GM12873 (cell line): ENCODE data around the gene MED6.

Experiments
- CTCF ChIP-seq: IDR thresholded peaks from 2 replicates; pipeline ENCODE4 v1.5.1; 2012; ENCODE audit warnings: low read depth, mild to moderate bottlenecking, moderate library complexity, low read length, control low read depth; ENCODE audit not compliant: insufficient read depth; ENCODE audit errors: missing control alignments

MED6 gene

GRCh38 chr14:70619708-70620107 is 19.3 kb upstream of the MED6 start:
- TF ChIP-seq CTCF: no peak

DNA sequence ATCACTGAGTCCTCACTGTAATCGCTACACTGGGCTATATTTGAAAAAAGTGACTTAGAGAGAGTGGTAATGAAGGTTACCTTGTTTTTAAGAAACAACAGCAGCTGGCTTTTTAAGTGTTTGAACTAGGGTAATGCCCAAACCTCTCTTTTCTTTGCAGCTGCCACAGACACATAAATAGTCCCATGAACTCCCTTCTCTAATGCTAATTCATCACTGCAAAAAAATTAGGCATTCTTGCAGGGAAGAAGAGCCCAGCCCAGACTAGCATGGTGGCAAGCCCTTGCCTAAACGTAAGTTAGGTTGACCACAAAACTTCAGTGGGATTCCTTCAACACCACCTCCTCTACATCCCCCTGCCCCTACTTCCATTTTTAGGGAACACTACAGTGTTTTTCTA is 17.9 kb upstream of the MED6 start:
- no peak for TF ChIP-seq CTCF

- TF ChIP-seq CTCF: no peak
Measured at GRCh38 chr14:70616646-70617045, 16.2 kb upstream of the MED6 start.

- TF ChIP-seq CTCF: no peak
Measured at GRCh38 chr14:70611216-70611615, 10.8 kb upstream of the MED6 start.

GRCh38 chr14:70602254-70602653 is 1.8 kb upstream of the MED6 start:
- no peak for TF ChIP-seq CTCF

DNA sequence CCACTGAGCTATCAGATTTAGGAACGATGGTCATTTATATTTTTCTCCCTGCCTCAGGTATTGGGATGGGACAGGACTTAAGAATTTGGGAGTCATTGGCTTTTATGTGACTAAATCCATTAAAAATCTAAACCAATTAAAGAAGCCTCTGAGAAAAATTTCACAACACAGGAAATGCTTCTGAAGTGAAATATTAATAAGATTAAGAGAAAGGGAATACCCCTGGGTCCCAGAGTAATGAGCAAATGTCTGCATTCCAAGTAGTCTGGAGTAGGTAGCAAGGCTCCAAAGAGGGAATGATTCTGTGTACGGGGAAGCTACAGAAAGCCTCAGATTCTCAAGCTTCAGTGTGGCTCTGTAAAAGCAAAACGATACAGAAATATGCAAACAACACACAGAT is 707 bp upstream of the MED6 start:
- no peak for TF ChIP-seq CTCF

GRCh38 chr14:70599345-70599744 is 1.1 kb downstream of the MED6 start:
- no peak for TF ChIP-seq CTCF
